Natural killer cell (primary cell): ENCODE results near the gene HBZ. TPM values are rescaled to one million over a fixed set of nuclear protein-coding genes. Genes with fewer than 3 reads are reported as not detected.

Experiments used
- ATAC-seq, 3 donors: fragments of 150-1000 bp in 2 of 3; fragments of 200-7000 bp in 1 of 3; cut with Tn5 transposase; 1 replicate in 1 of 3; 2 replicates in 2 of 3; pipeline ENCODE4 v1.10.0; 2021; ENCODE audit warnings: mild to moderate bottlenecking in 2 of 3, moderate library complexity in 2 of 3
- DNase-seq, 2 donors: peaks; one replicate each; pipeline versions ENCODE4 v3.0.0 to v3.0.0-alpha.2; 2013 to 2021; ENCODE audit warnings: mixed read lengths in 1 of 2
- H3K27ac ChIP-seq: one replicate; pipeline ENCODE4 v1.5.1; 2013; ENCODE audit warnings: mild to moderate bottlenecking, low read length
- H3K27me3 ChIP-seq: one replicate; pipeline ENCODE4 v1.6.1; 2013; ENCODE audit warnings: low read length; ENCODE audit not compliant: control insufficient read depth, insufficient read depth
- H3K36me3 ChIP-seq: one replicate; pipeline ENCODE4 v1.6.1; 2013; ENCODE audit warnings: low read length; ENCODE audit not compliant: control insufficient read depth, insufficient read depth
- H3K4me1 ChIP-seq: one replicate; pipeline ENCODE4 v1.6.1; 2013; ENCODE audit warnings: low read length; ENCODE audit not compliant: control insufficient read depth, insufficient read depth
- H3K4me3 ChIP-seq: one replicate; pipeline ENCODE4 v1.5.1; 2013; ENCODE audit warnings: low read length
- H3K9me3 ChIP-seq: one replicate; pipeline ENCODE4 v1.6.1; 2013; ENCODE audit warnings: low read length; ENCODE audit not compliant: control insufficient read depth, insufficient read depth
- H3K27ac Mint-ChIP-seq, 2 donors: one replicate each; pipeline ENCODE4 v1.8.0; 2022; ENCODE audit warnings: mild to moderate bottlenecking in 2 of 2, mixed read lengths in 2 of 2, moderate library complexity in 1 of 2
- H3K27me3 Mint-ChIP-seq, 2 donors: one replicate each; pipeline ENCODE4 v1.8.0; 2022; ENCODE audit warnings: low read depth in 2 of 2, mixed read lengths in 2 of 2
- H3K36me3 Mint-ChIP-seq: one replicate; pipeline ENCODE4 v1.8.0; 2022; ENCODE audit warnings: mixed read lengths
- H3K4me1 Mint-ChIP-seq, 2 donors: one replicate each; pipeline ENCODE4 v1.8.0; 2022; ENCODE audit warnings: mixed read lengths in 2 of 2
- H3K4me3 Mint-ChIP-seq: one replicate; pipeline ENCODE4 v1.8.0; 2022; ENCODE audit warnings: mild to moderate bottlenecking, moderate library complexity, mixed read lengths
- H3K9me3 Mint-ChIP-seq, 2 donors: one replicate each; pipeline ENCODE4 v1.8.0; 2022; ENCODE audit warnings: mixed read lengths in 2 of 2
- WGBS: methylation state at CpG from one replicate; pipeline ENCODE4 v1.1.7; 2013; ENCODE audit warnings: missing lambda C conversion rate; ENCODE audit not compliant: insufficient coverage; 5-methylcytosine and 5-hydroxymethylcytosine counted together
- intact Hi-C: fragments of 100-400 bp; cut with micrococcal nuclease; formaldehyde crosslinking; loops from one replicate; pipeline ENCODE4 v1.14.2; 2022
- total RNA-seq, 4 donors: library from RNA; stranded (reverse); fragments of 120-200 nt in 1 of 4; gene quantifications; one replicate each; pipeline versions ENCODE4 v1.2.3 to v1.2.4, GENCODE V29; 2013 to 2022
- TF ChIP-seq, protein P1 (sequence below): fragments of 200-600 bp; IDR thresholded peaks from one replicate; pipeline ENCODE4 v1.8.0; 2022; ENCODE audit warnings: antibody characterized with exemption

HBZ gene
- total RNA-seq, 3 donors from 2014 or later (not counting 1 experiment from before 2014, with no cell fraction given): not detected

- H3K27me3 ChIP-seq: no peaks in the 10 kb centered on the region
- DNase-seq (no peak), ATAC-seq (no peak)
- no peaks in the 10 kb centered on the region for H3K27me3 Mint-ChIP-seq
- H3K36me3 ChIP-seq: peaks cover 14% of the 10 kb centered on the region
- no peak overlapping the region for H3K4me3 ChIP-seq
- intact Hi-C loops: no loop called here
- H3K36me3 Mint-ChIP-seq: no peaks in the 10 kb centered on the region
- H3K4me3 Mint-ChIP-seq: no peak overlapping the region
- no peaks in the 10 kb centered on the region for H3K9me3 ChIP-seq
- WGBS: 85% methylated on average over 5 of the region's 6 CpGs
- H3K4me1 Mint-ChIP-seq: peaks cover 0 to 12% of the 10 kb centered on the region in 2 donors
- TF ChIP-seq, protein P1, sequence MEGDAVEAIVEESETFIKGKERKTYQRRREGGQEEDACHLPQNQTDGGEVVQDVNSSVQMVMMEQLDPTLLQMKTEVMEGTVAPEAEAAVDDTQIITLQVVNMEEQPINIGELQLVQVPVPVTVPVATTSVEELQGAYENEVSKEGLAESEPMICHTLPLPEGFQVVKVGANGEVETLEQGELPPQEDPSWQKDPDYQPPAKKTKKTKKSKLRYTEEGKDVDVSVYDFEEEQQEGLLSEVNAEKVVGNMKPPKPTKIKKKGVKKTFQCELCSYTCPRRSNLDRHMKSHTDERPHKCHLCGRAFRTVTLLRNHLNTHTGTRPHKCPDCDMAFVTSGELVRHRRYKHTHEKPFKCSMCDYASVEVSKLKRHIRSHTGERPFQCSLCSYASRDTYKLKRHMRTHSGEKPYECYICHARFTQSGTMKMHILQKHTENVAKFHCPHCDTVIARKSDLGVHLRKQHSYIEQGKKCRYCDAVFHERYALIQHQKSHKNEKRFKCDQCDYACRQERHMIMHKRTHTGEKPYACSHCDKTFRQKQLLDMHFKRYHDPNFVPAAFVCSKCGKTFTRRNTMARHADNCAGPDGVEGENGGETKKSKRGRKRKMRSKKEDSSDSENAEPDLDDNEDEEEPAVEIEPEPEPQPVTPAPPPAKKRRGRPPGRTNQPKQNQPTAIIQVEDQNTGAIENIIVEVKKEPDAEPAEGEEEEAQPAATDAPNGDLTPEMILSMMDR: no peak
- no peak overlapping the region for H3K27ac ChIP-seq
- no peaks in the 10 kb centered on the region for H3K9me3 Mint-ChIP-seq
- no peaks in the 10 kb centered on the region for H3K4me1 ChIP-seq
- H3K27ac Mint-ChIP-seq: no peak overlapping the region
These were observed 46.9 kb upstream of the HBZ start for GRCh38 chr16:105521-105920.

- intact Hi-C loops: loop anchor here (1.0 kb wide), 2 partner anchors 75 to 256 kb away; no protein-coding TSS in a partner anchor
- H3K27me3 Mint-ChIP-seq: no peaks in the 10 kb centered on the region
- no peaks in the 10 kb centered on the region for H3K36me3 Mint-ChIP-seq
- Histone ChIP-seq H3K27me3 (no peaks in the 10 kb centered on the region), H3K4me1 (no peaks in the 10 kb centered on the region), H3K9me3 (no peaks in the 10 kb centered on the region), H3K4me3 (no peak overlapping the region), H3K27ac (no peak overlapping the region), H3K36me3 (peaks cover 21% of the 10 kb centered on the region)
- TF ChIP-seq, protein P1: peak; percentile 72
- DNase-seq (peak; percentile 42 to 85), ATAC-seq (peak; percentile 81 to 94 (median 86))
- H3K27ac Mint-ChIP-seq: no peak overlapping the region
- WGBS: 43% methylated on average over 6 of the region's 6 CpGs
- H3K4me3 Mint-ChIP-seq: no peak overlapping the region
- H3K9me3 Mint-ChIP-seq: no peaks in the 10 kb centered on the region
- H3K4me1 Mint-ChIP-seq: peaks cover 0 to 7% of the 10 kb centered on the region in 2 donors
These were observed 45.7 kb upstream of the HBZ start for GRCh38 chr16:106623-107324.

DNA sequence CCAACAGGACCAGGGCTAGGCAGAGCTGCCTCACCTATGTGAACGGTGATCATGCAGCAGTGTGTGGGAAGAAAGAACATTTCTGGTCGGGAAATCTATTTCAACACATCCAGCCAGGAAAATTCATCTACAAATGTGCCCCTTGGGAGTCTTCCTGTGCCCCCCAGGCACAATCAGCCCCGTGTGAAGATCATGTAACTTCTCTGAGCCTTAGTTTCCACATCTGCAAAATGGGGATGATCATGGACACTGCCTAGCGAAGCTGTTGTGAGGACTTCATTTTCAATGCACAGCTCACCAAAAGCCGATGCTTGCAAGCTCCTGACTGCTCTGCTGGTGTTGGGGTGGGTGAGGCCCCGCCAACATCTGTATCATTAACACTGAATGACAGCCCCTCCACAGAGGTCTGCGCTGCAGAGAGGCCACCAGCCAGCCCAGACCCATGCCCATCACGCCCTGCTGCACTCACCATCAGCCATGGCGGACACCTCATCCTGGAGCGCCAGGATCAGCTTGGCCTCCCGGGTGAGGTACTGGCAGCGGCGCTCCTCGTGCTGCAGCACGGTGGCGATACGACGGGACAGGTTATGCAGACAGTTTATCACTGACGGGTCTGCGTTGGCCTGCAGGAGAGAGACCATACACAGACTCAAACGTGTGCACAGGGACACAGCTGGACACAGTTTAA lies 40.1 kb upstream of the HBZ start:
- Histone ChIP-seq H3K9me3 (no peaks in the 10 kb centered on the region), H3K4me1 (no peaks in the 10 kb centered on the region), H3K27ac (no peak overlapping the region), H3K36me3 (peaks cover 35% of the 10 kb centered on the region), H3K4me3 (no peak overlapping the region), H3K27me3 (no peaks in the 10 kb centered on the region)
- Mint-ChIP-seq H3K4me1 (no peaks in the 10 kb centered on the region), H3K36me3 (peaks cover 8% of the 10 kb centered on the region), H3K27ac (no peak overlapping the region), H3K4me3 (no peak overlapping the region), H3K27me3 (no peaks in the 10 kb centered on the region), H3K9me3 (no peaks in the 10 kb centered on the region)
- 95% methylated on average over 21 of the region's 21 CpGs for WGBS
- TF ChIP-seq, protein P1: no peak
- ATAC-seq (no peak), DNase-seq (no peak)
- intact Hi-C loops: no loop called here
